GM21381 (cell line): ENCODE results near the gene PLGLB2.
"Not testable (repeated sequence)": the region's sequence is repeated elsewhere in the genome, so short reads cannot be mapped to it uniquely, and the experiment has no call there.

Experiments
- ATAC-seq: cut with Tn5 transposase; IDR thresholded peaks from one replicate; pipeline ENCODE4 v1.9.1; 2021; ENCODE audit warnings: mild to moderate bottlenecking, moderate library complexity; ENCODE audit not compliant: unreplicated experiment

Gene PLGLB2

GRCh38 chr2:87747791-87748190 lies at the start of gene PLGLB2:
TSS of gene PLGLB2 (plus strand) at chr2:87748087. CDS start at chr2:87748154, 67 bp downstream.
- ATAC-seq, result not testable (repeated sequence)

GRCh38 chr2:87704572-87705323 lies 43.1 kb upstream of the PLGLB2 start:
- not testable (repeated sequence) for ATAC-seq

- ATAC-seq, result not testable (repeated sequence)
These were observed 39.5 kb upstream of the PLGLB2 start for GRCh38 chr2:87708368-87708767.

- not testable (repeated sequence) for ATAC-seq
These were observed 19.8 kb upstream of the PLGLB2 start for GRCh38 chr2:87727940-87728599.

- not testable (repeated sequence) for ATAC-seq
These were observed 7.0 kb upstream of the PLGLB2 start for GRCh38 chr2:87740928-87741327.

GRCh38 chr2:87742393-87743108 lies 5.3 kb upstream of the PLGLB2 start:
- not testable (repeated sequence) for ATAC-seq

- not testable (repeated sequence) for ATAC-seq
These were observed 4.2 kb upstream of the PLGLB2 start for GRCh38 chr2:87743638-87744037.

GRCh38 chr2:87745353-87745951 lies 2.4 kb upstream of the PLGLB2 start:
- not testable (repeated sequence) for ATAC-seq

GRCh38 chr2:87748524-87748923 lies 637 bp downstream of the PLGLB2 start:
- ATAC-seq, result not testable (repeated sequence)

GRCh38 chr2:87750560-87750959 lies 2.7 kb downstream of the PLGLB2 start:
- ATAC-seq, result not testable (repeated sequence)

GRCh38 chr2:87754759-87755158 lies 6.9 kb downstream of the PLGLB2 start:
- not testable (repeated sequence) for ATAC-seq
